HepG2 (cell line): Measurements from ENCODE around the gene RAB11FIP5. TPM values are rescaled to one million over a fixed set of nuclear protein-coding genes. Genes with fewer than 3 reads are reported as not detected.
A peak's percentile ranks its signal among the peaks of the same experiment; 100 is the strongest.

Source experiments
- FIP1L1 ChIP-seq: fragments of 200-400 bp; formaldehyde crosslinking; IDR thresholded peaks from 2 replicates; pipeline ENCODE4 v1.6.1; 2018; ENCODE audit warnings: low read depth, mild to moderate bottlenecking, low read length, moderate library complexity, borderline replicate concordance; ENCODE audit not compliant: insufficient read depth
- FOSL2 ChIP-seq: sonication (generic); formaldehyde crosslinking; IDR thresholded peaks from 2 replicates; pipeline ENCODE4 v1.4.0; 2020; ENCODE audit warnings: missing genetic modification reagents
- GMEB2 ChIP-seq: IDR thresholded peaks from 2 replicates; pipeline ENCODE4 v1.6.1; 2016; ENCODE audit warnings: missing biosample characterization, missing genetic modification reagents, low read depth
- HDAC1 ChIP-seq: sonication (generic); formaldehyde crosslinking; IDR thresholded peaks from 2 replicates; pipeline ENCODE4 v1.5.1; 2020; ENCODE audit warnings: mild to moderate bottlenecking, missing genetic modification reagents
- KIAA2018 ChIP-seq: sonication (generic); formaldehyde crosslinking; IDR thresholded peaks from 2 replicates; pipeline ENCODE4 v1.5.0; 2020; ENCODE audit warnings: mild to moderate bottlenecking, missing genetic modification reagents, borderline replicate concordance
- MXD4 ChIP-seq: IDR thresholded peaks from 2 replicates; pipeline ENCODE4 v1.6.1; 2016; ENCODE audit warnings: mild to moderate bottlenecking, missing biosample characterization, missing genetic modification reagents
- NCOA2 ChIP-seq: sonication (generic); formaldehyde crosslinking; IDR thresholded peaks from 2 replicates; pipeline ENCODE4 v1.8.0; 2022; ENCODE audit warnings: inconsistent platforms
- SETDB1 ChIP-seq: sonication (generic); formaldehyde crosslinking; IDR thresholded peaks from 2 replicates; pipeline ENCODE4 v1.5.1; 2020; ENCODE audit warnings: missing genetic modification reagents, mild to moderate bottlenecking, borderline replicate concordance
- TBL1XR1 ChIP-seq: fragments of 150-350 bp; IDR thresholded peaks from 2 replicates; pipeline ENCODE4 v1.6.1; 2014; ENCODE audit warnings: borderline replicate concordance, low read length; ENCODE audit not compliant: partially characterized antibody
- ZBTB37 ChIP-seq: sonication (generic); formaldehyde crosslinking; IDR thresholded peaks from 2 replicates; pipeline ENCODE4 v1.4.0; 2020; ENCODE audit warnings: mild to moderate bottlenecking, missing genetic modification reagents
- ZNF160 ChIP-seq: sonication (generic); formaldehyde crosslinking; IDR thresholded peaks from 2 replicates; pipeline ENCODE4 v1.8.0; 2022; ENCODE audit warnings: mild to moderate bottlenecking, inconsistent platforms, missing genetic modification reagents
- ZNF441 ChIP-seq: sonication (generic); formaldehyde crosslinking; IDR thresholded peaks from 2 replicates; pipeline ENCODE4 v1.7.0; 2021; ENCODE audit warnings: missing genetic modification reagents, borderline replicate concordance
- ZNF460 ChIP-seq: sonication (generic); formaldehyde crosslinking; IDR thresholded peaks from 2 replicates; pipeline ENCODE4 v1.5.1; 2020; ENCODE audit warnings: missing genetic modification reagents, mild to moderate bottlenecking, borderline replicate concordance
- ZNF564 ChIP-seq: sonication (generic); formaldehyde crosslinking; IDR thresholded peaks from 2 replicates; pipeline ENCODE4 v1.8.1; 2023; ENCODE audit warnings: mild to moderate bottlenecking, missing genetic modification reagents
- ZNF691 ChIP-seq: sonication (generic); formaldehyde crosslinking; IDR thresholded peaks from 2 replicates; pipeline ENCODE4 v1.4.0; 2020; ENCODE audit warnings: missing genetic modification reagents, low read depth, mild to moderate bottlenecking, borderline replicate concordance
- ZNF790 ChIP-seq: sonication (generic); formaldehyde crosslinking; IDR thresholded peaks from 2 replicates; pipeline ENCODE4 v1.8.0; 2022; ENCODE audit warnings: missing genetic modification reagents, mild to moderate bottlenecking, borderline replicate concordance
- polyA plus RNA-seq, 8 experiments: library from polyadenylated mRNA; depleted of rRNA in 3 of 8; stranded (reverse) in 7 of 8; unstranded in 1 of 8; fragments of >200 nt; fragmentation: Illumina TruSeq in 4 of 8; extraction: Trizol in 4 of 8; gene quantifications; 2 replicates each; pipeline versions ENCODE4 v1.2.1 to v1.2.3, GENCODE V29; 2011 to 2016; ENCODE audit warnings: low read depth in 4 of 8, missing spikeins in 1 of 8, mixed read lengths in 1 of 8; ENCODE audit not compliant: insufficient read depth in 1 of 8
- total RNA-seq, 5 experiments: library from RNA; depleted of rRNA; stranded (reverse); fragments of >200 nt; fragmentation: Illumina TruSeq; extraction: Trizol; gene quantifications; 2 replicates each; pipeline ENCODE4 v1.2.3, GENCODE V29; 2016; ENCODE audit warnings: low read depth in 1 of 5

RAB11FIP5 gene
- total and polyA plus RNA-seq, 2 of the 13 experiments (the other 11 are each of a cell fraction or from before 2014, with no cell fraction given) = 9.4 to 22.9 TPM

GRCh38 chr2:73071360-73072128, 41.2 kb downstream of the RAB11FIP5 start, which contains the start of gene SFXN5 (continued):
- no peak for TF ChIP-seq ZBTB37 (CRISPR knock-in tag)
- no peak; the same call in 1 of the 2 replicates for TF ChIP-seq ZNF790
- TF ChIP-seq ZNF564 (CRISPR knock-in tag) = peak; percentile 72; the same call in 1 of the 2 replicates
- TF ChIP-seq GMEB2 (CRISPR knock-in tag) = peak; percentile 40; the same call in 1 of the 2 replicates
- 0 out of 2 replicates have a peak, but pooled peaks have one; percentile 40 for TF ChIP-seq ZNF160 (CRISPR knock-in tag)
- TF ChIP-seq MXD4 (CRISPR knock-in tag) = no peak
- no peak for TF ChIP-seq ZNF460
- no peak for TF ChIP-seq SETDB1 (CRISPR knock-in tag)
- TF ChIP-seq NCOA2 (CRISPR knock-in tag) = no peak
- peak; percentile 76 for TF ChIP-seq HDAC1
- TF ChIP-seq KIAA2018 (CRISPR knock-in tag) = peak; percentile 83; the same call in 1 of the 2 replicates
- peak; percentile 77; the same call in 1 of the 2 replicates for TF ChIP-seq ZNF441 (CRISPR knock-in tag)
- TF ChIP-seq FIP1L1 = peak; percentile 71; the same call in 1 of the 2 replicates
- no peak; the same call in 1 of the 2 replicates for TF ChIP-seq ZNF691 (CRISPR knock-in tag)
- TF ChIP-seq TBL1XR1 = peak; percentile 18
- peak; percentile 37 for TF ChIP-seq FOSL2 (CRISPR knock-in tag)
